ENCODE results near the gene C2.

Gene C2

DNA sequence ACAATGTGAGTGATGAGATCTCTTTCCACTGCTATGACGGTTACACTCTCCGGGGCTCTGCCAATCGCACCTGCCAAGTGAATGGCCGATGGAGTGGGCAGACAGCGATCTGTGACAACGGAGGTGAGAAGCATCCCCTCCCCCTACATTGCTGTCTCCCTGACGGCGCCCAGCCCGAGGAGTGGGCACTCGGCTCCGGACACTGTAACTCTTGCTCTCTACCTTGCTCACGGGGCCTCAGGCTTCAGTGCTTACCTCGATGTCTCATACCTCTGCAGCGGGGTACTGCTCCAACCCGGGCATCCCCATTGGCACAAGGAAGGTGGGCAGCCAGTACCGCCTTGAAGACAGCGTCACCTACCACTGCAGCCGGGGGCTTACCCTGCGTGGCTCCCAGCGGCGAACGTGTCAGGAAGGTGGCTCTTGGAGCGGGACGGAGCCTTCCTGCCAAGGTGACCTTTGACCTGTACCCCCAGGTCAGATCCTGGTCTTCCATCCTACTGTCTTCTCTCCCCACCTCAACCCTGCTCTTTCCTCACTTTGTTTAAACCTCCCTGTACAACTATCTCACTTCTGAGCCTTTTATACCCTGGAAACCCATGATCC is 19.7 kb downstream of the C2 start:
- DNase-seq (ENCODE audit: low read depth), result no peak
- H3K4me3 ChIP-seq (ENCODE audit: low read length), result no peak overlapping the region

DNA sequence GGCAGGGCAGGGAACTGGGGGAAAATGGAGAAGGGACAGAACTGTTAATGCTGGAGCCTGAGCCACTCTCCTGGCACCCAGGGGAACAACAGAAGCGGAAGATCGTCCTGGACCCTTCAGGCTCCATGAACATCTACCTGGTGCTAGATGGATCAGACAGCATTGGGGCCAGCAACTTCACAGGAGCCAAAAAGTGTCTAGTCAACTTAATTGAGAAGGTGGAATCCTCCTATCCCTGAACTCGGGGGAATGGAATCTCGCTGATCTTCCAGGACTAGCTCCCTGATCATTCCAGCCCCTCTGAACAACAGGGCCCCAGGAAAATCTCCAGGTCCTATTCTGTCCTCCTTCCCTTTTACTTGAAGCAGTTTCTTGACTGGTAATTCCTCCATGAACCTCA is 20.3 kb downstream of the C2 start:
- DNase-seq (ENCODE audit: low read depth), result no peak
- TF ChIP-seq, protein P1, sequence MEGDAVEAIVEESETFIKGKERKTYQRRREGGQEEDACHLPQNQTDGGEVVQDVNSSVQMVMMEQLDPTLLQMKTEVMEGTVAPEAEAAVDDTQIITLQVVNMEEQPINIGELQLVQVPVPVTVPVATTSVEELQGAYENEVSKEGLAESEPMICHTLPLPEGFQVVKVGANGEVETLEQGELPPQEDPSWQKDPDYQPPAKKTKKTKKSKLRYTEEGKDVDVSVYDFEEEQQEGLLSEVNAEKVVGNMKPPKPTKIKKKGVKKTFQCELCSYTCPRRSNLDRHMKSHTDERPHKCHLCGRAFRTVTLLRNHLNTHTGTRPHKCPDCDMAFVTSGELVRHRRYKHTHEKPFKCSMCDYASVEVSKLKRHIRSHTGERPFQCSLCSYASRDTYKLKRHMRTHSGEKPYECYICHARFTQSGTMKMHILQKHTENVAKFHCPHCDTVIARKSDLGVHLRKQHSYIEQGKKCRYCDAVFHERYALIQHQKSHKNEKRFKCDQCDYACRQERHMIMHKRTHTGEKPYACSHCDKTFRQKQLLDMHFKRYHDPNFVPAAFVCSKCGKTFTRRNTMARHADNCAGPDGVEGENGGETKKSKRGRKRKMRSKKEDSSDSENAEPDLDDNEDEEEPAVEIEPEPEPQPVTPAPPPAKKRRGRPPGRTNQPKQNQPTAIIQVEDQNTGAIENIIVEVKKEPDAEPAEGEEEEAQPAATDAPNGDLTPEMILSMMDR (IDR thresholded peaks at IDR 0.05; ENCODE audit: insufficient read depth, low read depth, low read length, missing control alignments), result no peak
- H3K4me3 ChIP-seq (ENCODE audit: low read length), result no peak overlapping the region

More for the DNA sequence above, 19.7 kb downstream of the C2 start:
- TF ChIP-seq, protein P1 (IDR thresholded peaks at IDR 0.05; ENCODE audit: insufficient read depth, low read depth, low read length, missing control alignments), result no peak

DNA sequence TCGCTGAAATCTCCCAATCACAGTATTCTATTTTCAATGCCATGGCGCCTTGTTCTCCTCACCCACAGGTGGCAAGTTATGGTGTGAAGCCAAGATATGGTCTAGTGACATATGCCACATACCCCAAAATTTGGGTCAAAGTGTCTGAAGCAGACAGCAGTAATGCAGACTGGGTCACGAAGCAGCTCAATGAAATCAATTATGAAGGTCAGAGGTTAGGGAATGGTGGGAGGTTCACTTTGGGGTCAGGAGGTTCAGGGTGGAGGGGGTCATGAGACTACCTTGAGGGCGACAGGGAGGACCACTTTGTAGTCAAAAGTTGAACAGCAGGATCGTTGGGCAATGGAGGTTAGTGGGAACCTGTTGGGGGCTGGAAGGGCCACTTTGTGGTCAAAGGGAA is 20.8 kb downstream of the C2 start:
- TF ChIP-seq, protein P1 (IDR thresholded peaks at IDR 0.05; ENCODE audit: insufficient read depth, low read depth, low read length, missing control alignments), result no peak
- DNase-seq (ENCODE audit: low read depth), result no peak
- H3K4me3 ChIP-seq (ENCODE audit: low read length), result no peak overlapping the region

DNA sequence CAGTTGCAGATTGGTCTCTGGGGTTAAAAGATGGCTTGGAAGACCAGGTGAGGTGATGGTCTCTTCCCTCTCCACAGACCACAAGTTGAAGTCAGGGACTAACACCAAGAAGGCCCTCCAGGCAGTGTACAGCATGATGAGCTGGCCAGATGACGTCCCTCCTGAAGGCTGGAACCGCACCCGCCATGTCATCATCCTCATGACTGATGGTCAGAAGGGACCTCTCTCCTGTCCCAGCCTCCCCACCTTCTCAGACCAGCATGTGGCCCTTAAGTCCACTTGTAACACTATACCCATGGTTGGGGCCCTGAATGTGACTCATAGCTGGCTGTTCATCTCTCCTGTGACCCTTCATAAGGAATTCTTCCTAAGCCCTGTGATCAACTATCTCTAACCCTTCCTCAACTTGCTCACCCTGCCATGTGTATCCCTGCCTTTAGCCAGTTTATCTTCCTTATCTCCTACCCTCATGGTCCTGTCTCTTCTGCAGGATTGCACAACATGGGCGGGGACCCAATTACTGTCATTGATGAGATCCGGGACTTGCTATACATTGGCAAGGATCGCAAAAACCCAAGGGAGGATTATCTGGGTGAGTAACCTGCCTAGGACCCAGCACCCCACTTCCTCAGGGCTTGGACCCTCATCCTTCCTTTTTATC is 21.4 kb downstream of the C2 start:
- DNase-seq (ENCODE audit: low read depth), result peak; percentile 75
- TF ChIP-seq, protein P1 (IDR thresholded peaks at IDR 0.05; ENCODE audit: insufficient read depth, low read depth, low read length, missing control alignments), result no peak
- no peak overlapping the region for H3K4me3 ChIP-seq (ENCODE audit: low read length)

DNA sequence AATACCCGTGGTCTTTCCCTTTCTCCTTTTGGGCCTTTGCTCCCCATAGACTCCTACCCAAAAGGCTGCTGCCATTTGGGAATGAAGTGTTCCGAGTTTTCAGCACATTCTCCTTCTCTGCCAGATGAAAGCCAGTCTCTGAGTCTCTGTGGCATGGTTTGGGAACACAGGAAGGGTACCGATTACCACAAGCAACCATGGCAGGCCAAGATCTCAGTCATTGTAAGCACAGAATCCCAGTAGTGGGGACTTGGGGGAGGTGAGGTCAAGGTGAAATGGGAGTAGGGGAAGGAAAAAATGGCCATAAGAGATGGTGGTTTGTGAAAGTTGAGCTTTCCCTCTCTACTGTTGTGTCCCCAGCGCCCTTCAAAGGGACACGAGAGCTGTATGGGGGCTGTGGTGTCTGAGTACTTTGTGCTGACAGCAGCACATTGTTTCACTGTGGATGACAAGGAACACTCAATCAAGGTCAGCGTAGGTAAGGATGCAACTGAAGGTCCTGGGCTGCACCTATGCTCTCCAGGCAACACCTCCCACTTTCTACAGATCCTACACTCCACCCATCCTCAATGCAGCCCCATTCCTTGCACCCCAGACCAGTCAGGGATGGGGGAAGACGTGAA is 22.5 kb downstream of the C2 start:
- H3K4me3 ChIP-seq (ENCODE audit: low read length), result no peak overlapping the region
- no peak for DNase-seq (ENCODE audit: low read depth)
- TF ChIP-seq, protein P1 (IDR thresholded peaks at IDR 0.05; ENCODE audit: insufficient read depth, low read depth, low read length, missing control alignments), result no peak

DNA sequence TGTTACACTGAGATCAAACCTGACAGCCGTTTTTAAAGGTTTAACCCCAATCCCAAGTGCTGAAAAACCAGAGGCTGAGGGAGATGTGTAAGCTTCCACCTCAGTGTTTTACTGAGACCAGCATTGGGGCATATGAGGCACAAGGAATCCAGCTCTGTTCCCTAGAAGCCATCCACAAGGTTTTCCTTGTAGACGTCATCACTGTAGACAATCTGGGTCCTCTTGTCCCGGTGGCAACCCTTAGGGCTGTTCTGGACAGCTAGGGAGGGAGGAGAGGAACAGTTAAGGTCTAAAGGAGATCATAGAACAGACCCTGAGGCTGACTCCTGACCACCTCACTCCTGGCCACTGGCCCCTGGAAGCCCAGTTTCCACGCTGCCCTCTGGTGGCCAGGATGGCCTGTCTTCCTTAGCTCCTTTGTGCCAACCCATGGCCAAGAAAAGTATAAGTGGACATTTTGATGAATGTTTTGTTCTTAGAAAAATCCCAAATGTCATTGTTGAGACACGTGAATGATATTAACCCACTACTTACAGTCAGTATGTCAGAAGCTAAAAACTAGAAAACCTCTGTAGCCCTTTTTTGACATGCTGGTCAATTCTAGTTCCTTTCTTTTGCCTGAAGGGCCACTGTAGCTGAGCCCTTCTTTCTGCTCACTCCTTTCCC is 24.8 kb downstream of the C2 start:
- DNase-seq (ENCODE audit: low read depth), result peak; percentile 60
- H3K4me3 ChIP-seq (ENCODE audit: low read length), result no peak overlapping the region
- TF ChIP-seq, protein P1 (IDR thresholded peaks at IDR 0.05; ENCODE audit: insufficient read depth, low read depth, low read length, missing control alignments), result peak; percentile 81
